Stimulated activated CD4-positive, alpha-beta T cell treated with anti-CD3 and anti-CD28 coated beads, Interleukin-1b, Interleukin-23, amount 100 ng/mL, for 4 hours (primary cell): Measurements from ENCODE around the gene EXOC6B.
"Not testable (repeated sequence)": the region's sequence is repeated elsewhere in the genome, so short reads cannot be mapped to it uniquely, and the experiment has no call there.

Source experiments
- DNase-seq, 2 donors: peaks; one replicate each; pipeline ENCODE4 v3.0.0-alpha.2; 2020; ENCODE audit warnings: low read depth in 2 of 2

The EXOC6B gene

DNA sequence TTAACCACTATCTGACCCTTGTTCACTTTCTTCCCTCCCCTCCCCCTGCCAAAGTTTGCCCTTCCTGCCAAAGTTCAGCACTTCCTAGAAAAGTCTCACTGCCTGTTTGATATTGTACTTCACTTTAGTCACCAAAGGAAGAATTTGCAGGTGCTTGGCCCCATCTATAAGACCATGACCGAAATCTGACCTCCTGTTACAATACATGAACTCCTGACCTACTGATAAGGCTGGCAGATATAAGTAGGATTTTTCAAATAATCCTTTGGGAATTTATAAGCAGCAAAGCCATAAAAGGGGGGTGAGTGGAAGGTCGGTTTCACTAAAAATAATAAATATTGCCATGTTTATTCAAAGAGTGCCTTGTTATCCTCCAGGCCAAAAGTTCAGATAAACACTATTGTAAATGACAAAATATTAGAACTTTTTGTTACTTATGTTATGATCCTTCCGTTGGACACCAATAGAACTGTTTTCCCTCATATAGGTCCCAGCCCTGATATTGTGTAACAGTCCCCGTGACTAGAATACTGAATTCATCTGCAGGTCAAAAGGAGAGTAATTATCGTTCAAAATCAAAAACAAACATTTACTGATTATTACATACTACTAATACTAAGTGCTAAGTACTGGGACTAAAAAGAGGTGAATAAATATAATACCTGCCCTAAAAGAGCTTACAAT is 277.6 kb downstream of the EXOC6B start:
- no peak for DNase-seq

GRCh38 chr2:72545790-72546189 is 280.0 kb downstream of the EXOC6B start:
- DNase-seq, result no peak

GRCh38 chr2:72544554-72544953 is 281.3 kb downstream of the EXOC6B start:
- no peak for DNase-seq

- no peak for DNase-seq
These were observed 282.2 kb downstream of the EXOC6B start for GRCh38 chr2:72543497-72544216.

DNA sequence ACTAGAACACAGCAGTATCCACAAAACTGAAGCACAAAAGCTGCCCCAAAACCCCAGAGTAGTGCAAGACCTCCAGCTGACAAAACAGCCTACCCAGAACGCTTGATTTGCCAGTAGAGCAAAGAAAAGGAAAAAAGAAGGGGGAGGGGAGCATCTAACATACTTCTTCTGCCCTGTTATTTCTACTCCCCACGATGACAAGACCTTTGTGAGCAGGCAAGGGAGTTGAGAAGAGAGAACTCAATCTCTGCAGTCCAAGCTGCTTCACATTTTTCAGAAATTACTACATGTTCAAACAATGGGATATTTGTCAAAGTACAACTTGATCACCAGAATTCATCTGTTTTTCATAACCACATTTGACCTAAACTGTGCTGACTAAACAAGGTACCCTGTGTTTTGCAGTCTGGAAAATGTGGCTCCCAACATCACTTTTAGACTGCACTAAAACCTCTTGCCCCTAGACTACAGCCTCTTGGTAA is 286.7 kb downstream of the EXOC6B start:
- DNase-seq, result no peak

DNA sequence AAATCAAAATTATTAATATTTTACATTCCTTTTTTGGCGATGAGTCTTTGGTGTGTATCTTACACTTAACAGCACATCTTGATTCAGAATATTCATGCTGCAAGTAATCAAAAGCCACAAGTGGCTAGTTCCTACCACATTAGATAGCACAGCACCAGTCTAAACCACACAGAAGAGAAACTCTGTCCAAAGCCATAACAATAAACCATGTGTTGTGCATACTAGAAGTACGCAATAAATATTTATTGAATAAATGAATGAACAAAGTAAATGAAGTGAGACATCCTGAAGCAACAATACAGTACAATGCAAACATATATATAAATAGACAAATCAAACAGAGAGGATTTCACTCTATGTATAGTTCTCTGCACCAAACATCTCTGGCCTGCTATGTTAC is 287.3 kb downstream of the EXOC6B start:
- no peak for DNase-seq

DNA sequence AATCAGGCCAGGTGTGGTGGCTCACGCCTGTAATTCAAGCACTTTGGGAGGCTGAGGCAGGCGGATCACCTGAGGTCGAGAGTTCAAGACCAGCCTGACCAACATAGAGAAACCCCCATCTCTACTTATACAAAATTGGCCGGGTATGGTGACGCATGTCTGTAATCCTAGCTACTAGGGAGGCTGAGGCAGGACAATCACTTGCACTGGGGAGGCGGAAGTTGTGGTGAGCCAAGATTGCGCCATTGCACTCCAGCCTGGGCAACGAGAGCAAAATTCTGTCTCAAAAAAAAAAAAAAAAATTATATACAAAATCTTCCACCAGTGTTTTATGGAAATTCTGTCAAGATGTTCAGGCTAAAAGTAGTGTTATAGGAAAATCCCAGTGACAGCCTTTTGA is 290.2 kb downstream of the EXOC6B start:
- not testable (repeated sequence) for DNase-seq

DNA sequence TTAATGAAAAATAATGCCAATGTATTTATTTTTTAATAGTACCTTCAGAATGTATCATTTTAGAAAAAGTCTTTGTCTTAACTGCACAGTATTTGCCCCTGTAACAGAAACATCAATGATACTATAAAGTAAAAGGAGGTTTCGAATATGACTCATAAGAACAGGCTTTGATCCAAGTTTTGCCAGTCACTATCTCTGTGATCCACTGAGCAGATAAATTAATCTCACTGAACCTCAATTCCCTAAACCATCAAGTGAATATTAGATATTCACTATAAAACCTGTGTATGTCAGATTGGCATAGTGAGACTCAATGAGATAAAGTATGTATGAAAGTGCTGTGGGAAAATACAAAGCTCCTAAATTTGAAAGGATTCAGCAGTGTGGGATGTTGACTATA is 292.1 kb downstream of the EXOC6B start:
- DNase-seq, result no peak

GRCh38 chr2:72527424-72527823 is 298.4 kb downstream of the EXOC6B start:
- no peak for DNase-seq

GRCh38 chr2:72526623-72527022 is 299.2 kb downstream of the EXOC6B start:
- no peak for DNase-seq

DNA sequence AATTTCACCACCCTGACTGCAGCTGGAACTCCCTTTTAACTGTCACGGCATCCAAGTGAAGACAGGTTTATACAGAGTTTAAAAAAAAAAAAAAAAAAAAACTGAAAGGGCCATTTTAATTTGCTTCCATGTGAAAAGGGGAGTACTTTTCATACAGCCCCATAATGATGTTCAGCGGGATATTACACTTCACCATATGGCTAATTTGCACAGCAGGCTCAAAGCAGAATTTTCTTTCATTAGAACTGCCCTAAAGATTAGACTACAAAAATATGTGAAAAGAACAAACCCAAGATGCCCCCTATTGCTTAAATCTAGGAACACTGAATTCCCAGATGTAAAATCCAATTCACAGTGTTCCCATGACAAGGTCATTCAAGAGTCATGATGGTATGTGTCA is 301.8 kb downstream of the EXOC6B start:
- no peak for DNase-seq

DNA sequence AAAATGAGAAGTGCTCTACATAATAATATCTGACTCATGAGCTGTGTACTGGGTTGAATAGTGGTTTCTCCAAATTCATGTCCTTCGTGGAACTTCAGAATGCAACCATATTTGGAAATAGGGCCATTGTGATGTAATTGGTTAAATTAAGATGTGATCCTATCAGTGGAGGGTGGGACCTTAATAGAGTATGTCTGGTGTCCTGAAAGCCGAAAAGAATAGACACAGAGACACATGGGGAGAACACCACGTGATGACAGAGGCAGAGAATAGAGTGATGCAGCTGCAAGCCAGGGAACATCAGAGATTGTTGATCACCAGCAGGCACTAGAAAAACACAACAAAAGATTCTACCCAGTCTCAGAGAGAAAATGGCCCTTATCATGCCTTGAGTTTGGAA is 310.1 kb downstream of the EXOC6B start:
- DNase-seq, result no peak

- DNase-seq, result no peak
These were observed 312.8 kb downstream of the EXOC6B start for GRCh38 chr2:72513011-72513410.

DNA sequence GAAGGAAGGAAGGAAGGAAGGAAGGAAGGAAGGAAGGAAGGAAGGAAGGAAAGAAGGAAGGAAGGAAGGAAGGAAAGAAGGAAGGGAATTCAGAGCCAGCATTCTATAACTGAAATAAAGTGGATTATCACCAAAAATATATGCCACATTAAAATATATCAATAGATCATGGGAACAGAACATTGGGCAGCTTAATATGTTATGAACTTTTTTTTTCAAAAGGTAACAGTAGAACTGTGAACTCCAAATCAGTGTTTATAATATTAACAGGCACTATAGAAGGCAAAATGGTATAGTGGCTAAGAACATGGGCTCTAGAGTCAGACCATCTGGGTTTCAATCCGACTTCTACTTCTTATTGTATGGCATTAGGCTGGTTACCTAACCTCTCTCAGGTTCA is 313.5 kb downstream of the EXOC6B start:
- no peak for DNase-seq

- no peak for DNase-seq
These were observed 313.9 kb downstream of the EXOC6B start for GRCh38 chr2:72511906-72512305.

- DNase-seq, result no peak
These were observed 328.1 kb downstream of the EXOC6B start for GRCh38 chr2:72497763-72498162.

DNA sequence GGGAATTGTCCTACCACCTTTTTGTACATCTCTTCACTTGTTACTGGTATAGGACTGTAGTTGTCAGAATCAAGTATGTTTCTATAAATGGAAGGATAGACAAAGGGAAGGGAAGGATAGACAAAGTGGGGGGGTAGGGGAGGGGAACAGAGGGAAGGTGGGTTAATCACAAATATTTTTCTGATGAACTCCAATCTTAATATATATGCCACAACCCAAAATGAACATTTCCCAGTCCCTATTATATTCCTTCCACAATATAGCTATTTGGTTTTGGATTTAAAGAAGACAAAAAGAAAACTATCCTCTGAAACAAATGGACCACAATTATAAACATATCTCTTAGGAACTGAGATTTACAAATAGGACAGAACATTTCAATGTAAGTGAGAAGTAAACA is 329.4 kb downstream of the EXOC6B start:
- no peak for DNase-seq

GRCh38 chr2:72494392-72494791 is 331.4 kb downstream of the EXOC6B start:
- DNase-seq, result no peak

DNA sequence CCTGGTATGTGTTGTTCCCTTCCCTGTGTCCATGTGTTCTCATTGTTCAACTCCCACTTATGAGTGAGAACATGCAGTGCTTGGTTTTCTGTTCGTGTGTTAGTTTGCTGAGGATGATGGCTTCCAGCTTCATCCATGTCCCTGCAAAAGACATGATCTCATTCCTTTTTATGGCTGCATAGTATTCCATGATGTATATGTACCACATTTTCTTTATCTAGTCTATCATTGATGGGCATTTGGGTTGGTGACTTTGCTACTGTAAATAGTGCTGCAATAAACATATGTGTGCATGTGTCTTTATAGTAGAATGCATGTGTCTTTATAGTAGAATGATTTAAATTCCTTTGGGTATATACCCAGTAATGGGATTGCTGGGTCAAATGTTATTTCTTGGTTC is 341.2 kb downstream of the EXOC6B start:
- DNase-seq, result not testable (repeated sequence)

DNA sequence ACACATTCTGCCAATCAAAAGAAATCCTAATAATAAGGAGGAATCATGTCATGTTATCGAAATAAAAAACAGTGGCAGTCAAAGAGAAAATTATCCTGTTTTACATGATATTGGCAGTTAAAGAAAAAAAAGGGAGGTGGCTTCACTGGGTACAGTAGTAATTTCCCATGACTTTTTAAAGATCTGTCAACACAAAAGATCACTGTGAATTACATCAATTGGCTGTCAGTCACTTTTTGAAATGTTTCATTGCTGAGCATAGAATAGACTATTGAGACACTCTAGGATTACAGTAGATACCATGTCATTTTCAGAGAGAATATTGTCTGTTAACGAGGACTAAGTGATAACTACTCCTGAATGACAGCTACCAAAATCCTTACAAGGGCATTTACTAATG is 342.5 kb downstream of the EXOC6B start:
- DNase-seq, result no peak

DNA sequence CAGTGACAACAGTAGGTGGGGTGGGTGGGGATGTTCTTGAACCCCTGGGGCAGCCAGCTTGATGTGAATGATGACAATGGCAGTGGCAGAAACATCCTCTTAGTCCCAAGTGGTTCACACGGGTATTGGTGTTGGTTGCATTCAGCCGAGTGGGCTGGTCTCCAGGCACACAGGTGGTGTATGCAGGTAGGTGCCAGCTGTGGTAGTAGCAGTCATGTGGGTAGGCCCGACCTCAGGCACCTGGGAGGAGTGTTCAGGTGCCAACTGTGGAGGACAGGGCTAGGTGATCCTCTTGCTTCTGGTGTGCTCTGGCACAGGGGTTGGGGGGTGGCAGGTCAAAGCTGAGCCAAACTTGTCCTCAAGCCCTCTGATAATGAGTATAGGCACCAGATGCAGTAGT is 350.6 kb downstream of the EXOC6B start:
- DNase-seq, result no peak

DNA sequence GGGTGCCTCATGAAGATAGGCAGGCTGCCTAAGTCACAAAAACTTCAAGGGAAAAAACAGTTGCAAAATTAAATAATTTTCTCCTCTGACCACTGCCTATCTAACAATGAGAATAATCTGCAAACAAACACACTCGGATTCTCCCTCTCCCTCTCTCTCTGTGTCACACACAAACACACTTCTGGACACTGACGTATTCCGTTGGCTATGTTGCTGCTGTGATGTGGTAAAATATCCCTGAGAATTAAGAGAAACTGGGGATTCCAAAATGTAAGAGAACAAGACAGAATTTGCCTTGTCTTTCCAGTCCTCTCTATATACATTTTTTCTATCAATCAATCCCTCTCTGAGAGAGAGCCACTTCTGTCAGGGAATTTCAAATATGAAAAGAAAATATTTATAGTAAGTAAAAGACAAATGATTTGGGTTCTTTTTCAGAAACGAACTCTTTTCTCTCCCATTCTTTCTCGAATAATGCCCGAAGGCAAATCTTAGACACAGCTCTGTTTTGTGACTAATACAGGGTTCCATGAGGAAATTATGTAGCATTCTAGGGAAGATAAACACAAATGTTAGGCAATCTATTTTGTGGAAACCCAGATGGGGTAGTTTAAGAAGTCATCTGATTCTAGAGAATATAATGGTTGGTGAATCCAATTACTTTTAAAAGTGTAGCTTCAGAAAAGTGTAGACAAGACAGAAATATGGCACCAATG is 367.9 kb downstream of the EXOC6B start:
- DNase-seq, result no peak

DNA sequence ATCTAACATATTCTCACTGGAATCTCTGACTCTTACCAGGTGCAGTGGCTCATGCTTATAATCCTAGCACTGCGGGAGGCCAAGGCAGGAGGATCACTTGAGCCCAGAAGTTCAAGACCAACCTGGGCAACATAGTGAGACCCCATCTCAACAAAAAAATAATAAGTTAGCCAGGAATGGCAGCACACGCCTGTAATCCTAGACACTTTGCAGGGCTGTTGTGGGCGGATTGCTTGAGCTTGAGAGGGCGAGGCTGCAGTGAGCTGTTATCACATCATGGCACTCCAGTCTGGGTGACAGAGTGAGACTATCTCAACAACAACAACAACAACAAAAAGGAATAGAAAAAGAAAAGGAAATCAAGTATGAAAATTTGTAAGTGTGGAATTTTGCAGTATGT is 371.6 kb downstream of the EXOC6B start:
- no peak for DNase-seq
